ENCODE data around the gene TRIO.
"Not testable (repeated sequence)": the region's sequence is repeated elsewhere in the genome, so short reads cannot be mapped to it uniquely, and the experiment has no call there.

Gene TRIO

DNA sequence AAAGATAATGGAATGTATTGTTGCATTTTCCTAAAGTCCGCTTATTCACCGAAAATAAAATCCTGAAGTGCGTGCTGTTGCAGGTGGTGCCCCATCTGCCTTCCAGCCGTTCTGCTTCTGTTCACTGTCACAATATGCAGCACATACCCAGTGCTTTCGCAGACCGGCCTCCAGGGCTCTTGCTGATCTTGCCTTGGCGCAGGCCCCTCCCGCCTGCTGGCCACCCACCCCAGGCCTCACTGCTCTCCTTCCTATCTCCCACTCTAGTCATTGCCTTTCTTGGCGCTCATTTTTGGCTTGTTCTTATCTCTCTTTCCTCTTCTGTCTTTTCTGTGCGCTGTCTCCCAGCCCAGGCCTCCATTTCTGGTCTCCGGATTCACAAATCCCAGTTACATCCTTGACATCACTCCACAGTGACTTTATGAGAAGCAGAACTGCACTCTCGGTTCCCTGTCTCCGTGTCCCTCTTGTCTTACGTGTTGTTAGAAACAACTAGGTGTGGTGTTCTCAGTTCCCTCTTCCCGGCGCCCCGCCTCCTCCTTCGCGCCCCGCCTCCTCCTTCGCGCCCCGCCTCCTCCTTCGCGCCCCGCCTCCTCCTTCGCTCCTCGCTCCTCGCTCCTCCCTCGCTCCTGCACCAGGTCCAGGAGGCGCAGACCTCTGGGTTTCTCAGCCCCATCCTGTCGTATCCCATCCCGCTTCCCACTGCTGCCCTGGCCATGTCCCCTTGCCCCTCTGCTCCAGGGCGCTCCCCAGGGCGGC is 236.8 kb downstream of the TRIO start:
- DNase-seq (no peak), ATAC-seq (no peak)
- Mint-ChIP-seq H3K27ac (peak overlapping the region in 1 of 2 donors; percentile 86), H3K27me3 (no peaks in the 10 kb centered on the region), H3K4me3 (no peak overlapping the region), H3K4me1 (peaks cover 6% of the 10 kb centered on the region), H3K9me3 (no peaks in the 10 kb centered on the region)

DNA sequence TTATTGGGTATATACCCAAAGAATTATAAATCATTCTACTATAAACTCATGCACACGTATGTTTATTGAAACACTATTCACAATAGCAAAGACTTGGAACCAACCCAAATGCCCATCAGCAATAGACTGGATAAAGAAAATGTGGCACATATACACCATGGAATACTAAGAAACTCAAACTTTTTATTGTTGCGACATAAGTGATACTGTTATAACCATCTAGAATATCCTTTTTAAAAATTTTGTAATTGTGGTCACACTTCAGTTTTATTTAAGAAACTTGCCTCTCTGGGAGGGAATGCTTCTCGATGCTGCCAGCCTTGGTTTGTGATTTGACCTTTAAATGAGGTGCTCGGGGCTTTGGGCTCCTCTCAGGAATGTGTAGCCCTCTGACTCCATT is 237.6 kb downstream of the TRIO start:
- H3K4me3 Mint-ChIP-seq = no peak overlapping the region
- peaks cover 11% of the 10 kb centered on the region for H3K4me1 Mint-ChIP-seq
- H3K27ac Mint-ChIP-seq = no peak overlapping the region

DNA sequence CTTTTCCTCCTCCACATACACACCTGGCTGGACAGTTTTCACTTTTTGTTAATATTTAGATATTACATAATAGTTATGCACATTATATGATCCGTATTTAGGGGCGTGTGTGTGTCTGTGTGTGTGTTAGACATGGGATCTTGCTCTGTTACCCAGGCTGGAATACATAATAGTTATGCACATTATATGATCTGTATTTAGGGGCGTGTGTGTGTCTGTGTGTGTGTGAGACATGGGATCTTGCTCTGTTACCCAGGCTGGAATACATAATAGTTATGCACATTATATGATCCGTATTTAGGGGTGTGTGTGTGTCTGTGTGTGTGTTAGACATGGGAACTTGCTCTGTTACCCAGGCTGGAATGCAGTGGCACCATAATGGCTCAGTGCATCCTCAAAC is 239.5 kb downstream of the TRIO start:
- no peak overlapping the region for H3K27ac Mint-ChIP-seq
- H3K4me3 Mint-ChIP-seq = no peak overlapping the region
- ATAC-seq (no peak), DNase-seq (no peak)
- no peaks in the 10 kb centered on the region for H3K9me3 Mint-ChIP-seq
- no peaks in the 10 kb centered on the region for H3K27me3 Mint-ChIP-seq
- H3K4me1 Mint-ChIP-seq = peaks cover 11% of the 10 kb centered on the region

More for the DNA sequence above, 237.6 kb downstream of the TRIO start:
- no peak for ATAC-seq
- DNase-seq = no peak
- no peaks in the 10 kb centered on the region for H3K9me3 Mint-ChIP-seq
- no peaks in the 10 kb centered on the region for H3K27me3 Mint-ChIP-seq

DNA sequence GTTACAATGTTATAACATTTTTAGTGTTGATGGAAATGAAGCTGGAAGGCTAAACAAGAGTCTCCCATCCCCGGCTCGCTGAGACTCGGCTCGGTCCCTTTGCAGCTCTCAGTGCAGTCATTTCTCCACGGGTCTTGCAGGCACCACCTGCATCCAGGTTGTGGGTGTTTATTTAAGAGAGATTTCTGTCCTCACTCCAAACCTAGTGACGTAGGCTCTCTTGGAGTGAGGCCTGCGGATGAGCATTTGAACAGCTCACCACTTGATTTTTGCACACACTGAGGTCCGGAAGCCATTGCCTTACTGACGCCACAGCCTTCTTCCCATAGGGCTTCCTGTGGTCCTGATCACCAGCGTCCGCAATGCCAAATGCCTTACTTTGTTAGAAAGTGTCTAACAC is 240.8 kb downstream of the TRIO start:
- H3K4me1 Mint-ChIP-seq = peaks cover 11% of the 10 kb centered on the region

DNA sequence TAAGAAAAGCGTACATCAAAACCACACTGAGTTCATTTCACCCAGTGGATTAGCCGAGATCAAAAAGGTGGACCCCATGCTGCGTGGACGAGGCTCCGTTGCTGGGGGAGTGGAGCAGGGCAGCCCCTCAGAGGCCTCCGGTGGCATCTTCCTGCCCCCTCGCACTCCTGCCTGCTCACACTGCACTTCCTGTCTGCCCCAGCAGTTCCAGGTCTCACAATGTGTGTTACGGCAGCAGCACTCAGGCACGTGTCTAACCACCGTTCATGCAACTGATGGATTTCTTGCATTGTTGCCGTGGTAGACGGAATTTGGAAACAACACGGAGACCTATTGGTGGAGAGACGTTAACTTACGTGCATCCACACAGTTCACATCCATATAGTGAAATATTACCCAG is 241.9 kb downstream of the TRIO start:
- Mint-ChIP-seq H3K27ac (peak overlapping the region; percentile 68 to 71), H3K27me3 (no peaks in the 10 kb centered on the region), H3K4me3 (peak overlapping the region in 1 of 2 donors; percentile 41), H3K9me3 (no peaks in the 10 kb centered on the region), H3K4me1 (peaks cover 11% of the 10 kb centered on the region)
- ATAC-seq (peak; percentile 93), DNase-seq (peak; percentile 29 to 56)

More for the DNA sequence above, 240.8 kb downstream of the TRIO start:
- DNase-seq (no peak), ATAC-seq (no peak)
- H3K4me3 Mint-ChIP-seq = no peak overlapping the region
- no peaks in the 10 kb centered on the region for H3K27me3 Mint-ChIP-seq
- H3K9me3 Mint-ChIP-seq = no peaks in the 10 kb centered on the region
- H3K27ac Mint-ChIP-seq = no peak overlapping the region

DNA sequence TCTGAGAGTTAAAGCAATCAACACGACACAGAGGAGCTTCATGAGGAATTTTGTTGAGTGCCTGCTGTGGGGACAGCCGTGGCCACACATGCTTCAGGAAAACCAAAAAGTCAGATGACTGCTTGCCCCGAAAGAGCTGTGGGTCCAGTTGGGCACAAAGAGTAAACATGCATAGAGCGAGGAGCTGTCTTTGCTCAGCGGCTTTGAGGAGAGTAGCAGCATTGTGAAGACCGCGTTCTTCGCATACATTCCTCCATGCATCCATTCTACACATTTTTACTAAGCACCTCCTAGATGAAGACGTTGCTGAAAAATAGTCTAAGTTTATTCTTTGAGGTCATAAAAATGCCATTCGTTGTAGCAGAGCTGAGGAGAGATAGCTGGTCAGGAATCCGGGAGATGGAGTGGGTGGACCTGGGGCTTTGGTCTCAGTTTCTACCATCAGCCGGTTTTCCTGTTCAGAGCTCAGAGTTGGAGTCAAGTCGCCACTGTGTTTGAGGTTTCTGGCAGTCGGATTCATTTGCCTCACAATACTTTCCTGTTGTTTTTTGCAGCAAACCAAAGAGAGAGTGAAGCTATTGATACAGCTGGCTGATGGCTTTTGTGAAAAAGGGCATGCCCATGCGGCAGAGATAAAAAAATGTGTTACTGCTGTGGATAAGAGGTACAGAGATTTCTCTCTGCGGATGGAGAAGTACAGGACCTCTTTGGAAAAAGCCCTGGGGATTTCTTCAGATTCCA is 243.9 kb downstream of the TRIO start:
- Mint-ChIP-seq H3K27ac (no peak overlapping the region), H3K9me3 (no peaks in the 10 kb centered on the region), H3K4me1 (peaks cover 11% of the 10 kb centered on the region), H3K4me3 (no peak overlapping the region), H3K27me3 (no peaks in the 10 kb centered on the region)
- DNase-seq (no peak), ATAC-seq (no peak)

DNA sequence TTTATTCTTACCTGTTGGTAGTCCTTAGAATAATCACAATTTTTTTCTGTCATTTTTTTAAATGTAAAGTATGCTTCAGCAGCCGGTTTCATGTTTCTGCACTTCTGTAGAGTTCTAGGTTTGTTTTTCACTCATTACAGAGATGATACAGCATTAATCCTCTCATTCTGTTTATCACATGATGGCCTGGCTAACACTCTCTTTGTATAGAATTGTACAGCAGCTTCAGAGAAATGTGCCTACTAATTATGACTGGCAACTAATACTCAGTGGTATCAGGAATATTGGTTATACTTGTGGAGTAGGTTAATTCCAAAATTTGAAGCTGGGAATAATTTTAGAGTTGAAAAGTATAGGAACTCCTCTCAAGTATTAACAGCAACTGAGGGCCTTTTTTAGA is 245.6 kb downstream of the TRIO start:
- no peaks in the 10 kb centered on the region for H3K27me3 Mint-ChIP-seq
- peaks cover 11% of the 10 kb centered on the region for H3K4me1 Mint-ChIP-seq
- DNase-seq (no peak), ATAC-seq (no peak)
- H3K9me3 Mint-ChIP-seq = no peaks in the 10 kb centered on the region
- no peak overlapping the region for H3K4me3 Mint-ChIP-seq
- H3K27ac Mint-ChIP-seq = no peak overlapping the region

DNA sequence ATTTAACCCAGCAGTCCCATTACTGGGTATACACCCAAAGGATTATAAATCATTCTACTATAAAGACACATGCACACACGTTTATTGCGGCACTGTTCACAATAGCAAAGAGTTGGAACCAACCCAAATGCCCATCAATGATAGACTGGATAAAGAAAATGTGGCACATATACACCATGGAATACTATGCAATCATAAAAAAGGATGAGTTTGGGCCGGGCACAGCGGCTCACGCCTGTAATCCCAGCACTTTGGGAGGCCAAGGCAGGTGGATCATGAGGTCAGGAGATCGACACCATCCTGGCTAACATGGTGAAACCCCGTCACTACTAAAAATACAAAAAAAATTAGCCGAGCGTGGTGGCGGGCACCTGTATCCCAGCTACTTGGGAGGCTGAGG is 249.4 kb downstream of the TRIO start:
- not testable (repeated sequence) for H3K27ac Mint-ChIP-seq, ATAC-seq, H3K4me1 Mint-ChIP-seq, H3K9me3 Mint-ChIP-seq, H3K27me3 Mint-ChIP-seq, DNase-seq, H3K4me3 Mint-ChIP-seq

DNA sequence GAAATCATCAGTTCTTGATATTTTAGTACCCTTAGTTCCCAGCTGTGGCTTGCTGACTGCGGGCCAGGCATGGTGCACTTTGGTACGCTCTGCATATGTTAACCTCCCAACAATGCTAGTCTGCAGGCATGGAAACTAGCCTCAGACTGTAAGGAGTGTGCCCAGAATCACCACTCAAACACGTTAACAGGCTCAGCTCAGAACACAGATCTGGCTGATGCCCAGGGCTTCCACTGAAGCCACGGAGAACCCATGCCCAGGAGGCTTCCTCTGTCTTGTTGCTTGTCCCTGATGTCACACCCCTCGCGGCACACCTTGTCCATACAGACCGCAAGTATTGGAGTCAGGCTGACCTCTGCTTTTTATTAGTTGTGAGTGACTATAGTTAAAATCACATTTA is 251.2 kb downstream of the TRIO start:
- H3K9me3 Mint-ChIP-seq = no peaks in the 10 kb centered on the region

DNA sequence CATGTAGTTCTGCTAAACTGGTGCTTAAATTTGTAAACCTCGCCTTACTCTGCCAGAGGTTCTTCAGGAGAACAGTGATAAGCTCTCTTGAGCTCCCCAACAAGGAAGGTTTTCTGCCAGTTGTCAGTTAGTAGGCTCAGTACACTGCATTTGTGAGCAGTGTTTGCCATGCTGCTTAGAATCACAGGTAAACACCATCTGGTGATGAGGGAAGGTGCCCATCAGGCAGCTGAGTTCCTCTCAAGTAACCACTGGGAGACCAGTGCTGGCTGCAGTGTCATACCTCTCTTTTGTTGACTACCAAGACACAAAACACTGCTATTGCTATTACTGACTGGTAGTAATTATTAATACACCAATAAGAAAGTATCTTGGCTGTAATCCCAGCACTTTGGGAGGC is 252.3 kb downstream of the TRIO start:
- no peak overlapping the region for H3K4me3 Mint-ChIP-seq
- H3K4me1 Mint-ChIP-seq = peaks cover 27% of the 10 kb centered on the region
- no peaks in the 10 kb centered on the region for H3K27me3 Mint-ChIP-seq
- H3K27ac Mint-ChIP-seq = no peak overlapping the region
- H3K9me3 Mint-ChIP-seq = no peaks in the 10 kb centered on the region
- ATAC-seq = no peak
- DNase-seq = no peak

More for the DNA sequence above, 251.2 kb downstream of the TRIO start:
- H3K4me3 Mint-ChIP-seq = no peak overlapping the region
- H3K4me1 Mint-ChIP-seq = peaks cover 16% of the 10 kb centered on the region
- no peaks in the 10 kb centered on the region for H3K27me3 Mint-ChIP-seq
- ATAC-seq (no peak), DNase-seq (no peak)
- H3K27ac Mint-ChIP-seq = no peak overlapping the region

DNA sequence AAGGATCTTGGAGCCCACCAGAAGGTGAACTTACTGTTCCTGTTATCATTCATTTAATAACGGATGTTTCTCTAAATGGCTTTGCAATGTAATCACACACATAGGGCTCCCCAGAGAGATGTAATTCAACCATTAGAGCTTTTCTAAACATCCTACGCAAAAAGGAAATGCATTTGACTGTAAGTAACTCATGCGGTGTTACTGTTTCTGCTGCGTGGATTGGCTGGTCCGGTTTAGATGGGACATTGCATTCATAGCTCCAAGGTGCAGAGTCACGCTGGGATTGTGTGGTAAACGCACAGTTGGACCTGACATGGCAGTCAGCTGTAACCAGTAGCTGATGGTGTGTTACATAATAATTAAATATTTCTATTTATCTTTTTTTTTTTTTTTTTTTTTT is 252.9 kb downstream of the TRIO start:
- Mint-ChIP-seq H3K27me3 (no peaks in the 10 kb centered on the region), H3K4me3 (no peak overlapping the region), H3K9me3 (no peaks in the 10 kb centered on the region), H3K4me1 (peaks cover 33% of the 10 kb centered on the region), H3K27ac (no peak overlapping the region)
- no peak for DNase-seq
- no peak for ATAC-seq

DNA sequence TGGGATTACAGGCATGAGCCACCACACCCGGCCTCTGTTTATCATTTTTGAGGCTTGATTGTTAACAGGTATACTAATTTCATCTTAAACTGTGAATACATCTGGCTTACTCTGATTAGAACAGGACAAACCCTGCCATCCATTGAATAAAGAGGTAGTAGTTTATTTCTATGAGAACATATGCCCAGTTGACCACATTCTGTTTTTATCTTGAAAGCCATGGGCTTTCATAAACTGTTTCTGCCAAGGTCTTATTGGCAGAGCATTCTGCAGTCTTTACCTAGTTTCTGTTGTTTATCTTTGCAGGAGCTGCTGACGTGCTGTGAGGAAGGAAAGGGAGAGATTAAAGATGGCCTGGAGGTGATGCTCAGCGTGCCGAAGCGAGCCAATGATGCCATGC is 253.6 kb downstream of the TRIO start:
- H3K27me3 Mint-ChIP-seq = no peaks in the 10 kb centered on the region
- no peaks in the 10 kb centered on the region for H3K9me3 Mint-ChIP-seq
- no peak for DNase-seq
- no peak overlapping the region for H3K27ac Mint-ChIP-seq
- H3K4me1 Mint-ChIP-seq = peaks cover 40% of the 10 kb centered on the region
- no peak overlapping the region for H3K4me3 Mint-ChIP-seq
- ATAC-seq = no peak

DNA sequence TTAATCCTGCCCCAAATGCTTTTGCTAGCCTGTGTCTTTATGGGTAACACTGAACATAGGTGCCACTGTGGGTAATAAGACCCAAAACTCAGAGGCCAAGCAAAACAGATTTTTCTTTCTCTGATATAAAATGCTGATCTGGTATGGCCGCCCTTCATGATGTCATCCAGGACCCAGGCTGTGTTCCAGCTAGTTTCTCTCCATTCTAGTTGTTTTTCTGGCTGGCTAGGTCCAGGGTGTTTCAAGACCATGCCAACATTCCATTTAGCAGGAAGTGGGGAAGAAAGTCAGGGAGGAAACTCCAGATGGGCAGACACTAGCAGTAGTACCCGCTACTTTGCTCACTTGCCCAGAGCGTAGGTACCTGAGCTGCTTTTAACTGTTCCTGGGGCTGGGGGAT is 254.6 kb downstream of the TRIO start:
- peaks cover 7 to 8% of the 10 kb centered on the region in 2 donors for H3K9me3 Mint-ChIP-seq
- ATAC-seq (no peak), DNase-seq (no peak)
- H3K4me1 Mint-ChIP-seq = peaks cover 50% of the 10 kb centered on the region
- no peak overlapping the region for H3K4me3 Mint-ChIP-seq
- peak overlapping the region; percentile 13 to 87 for H3K27ac Mint-ChIP-seq
- no peaks in the 10 kb centered on the region for H3K27me3 Mint-ChIP-seq

DNA sequence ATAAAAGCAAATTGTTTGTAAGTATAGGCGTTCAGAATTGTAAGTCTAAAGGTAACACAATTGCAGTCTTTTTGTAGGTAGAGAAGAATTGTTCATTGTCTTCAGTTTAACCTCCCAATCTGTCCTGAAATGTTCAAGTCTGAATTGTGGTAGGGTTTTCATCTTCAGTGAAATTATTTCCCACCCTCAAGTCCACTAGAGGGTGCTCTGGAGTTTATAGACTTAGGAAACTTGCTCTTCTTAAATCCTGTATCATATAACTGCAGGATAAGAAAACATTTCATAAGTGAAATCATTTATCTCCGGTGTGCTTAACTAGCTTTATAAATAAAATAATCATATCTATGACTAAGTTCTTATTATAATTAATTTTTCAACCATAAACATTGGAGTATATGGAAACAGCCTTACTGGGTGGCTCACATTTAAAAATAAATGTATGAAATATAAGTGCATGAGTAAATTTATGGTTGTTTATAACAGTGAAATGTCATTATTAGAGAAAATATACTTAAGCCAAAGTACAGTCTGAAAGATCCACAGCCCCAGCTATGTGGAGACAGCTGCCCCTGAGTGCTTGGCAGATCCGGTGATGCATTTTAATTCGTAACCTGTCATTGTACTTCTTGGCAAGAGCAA is 256.0 kb downstream of the TRIO start:
- Mint-ChIP-seq H3K4me3 (no peak overlapping the region), H3K27ac (no peak overlapping the region), H3K27me3 (no peaks in the 10 kb centered on the region), H3K9me3 (peaks cover 9 to 12% of the 10 kb centered on the region in 2 donors), H3K4me1 (peaks cover 57% of the 10 kb centered on the region)
- peak in 1 of 2 donors; percentile 32 for DNase-seq
- ATAC-seq = no peak

DNA sequence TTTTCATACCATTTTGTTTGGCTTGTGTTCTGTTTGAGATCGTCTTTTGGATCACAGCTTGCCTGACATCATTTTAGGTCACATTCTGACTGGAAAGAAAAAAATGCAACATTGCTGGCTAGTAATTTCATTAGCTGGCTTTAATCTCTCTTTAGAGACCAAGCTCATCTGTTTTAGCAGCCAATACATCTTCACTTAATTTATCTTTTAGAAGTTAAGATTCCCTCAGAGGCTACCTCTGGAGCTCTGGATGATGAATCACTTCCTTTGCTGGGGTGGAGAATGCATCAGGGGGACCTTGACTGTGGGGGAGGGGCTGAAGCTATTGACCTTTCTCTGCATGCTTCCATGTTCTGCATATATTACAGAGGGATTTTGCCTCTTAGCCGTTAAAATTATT is 256.9 kb downstream of the TRIO start:
- Mint-ChIP-seq H3K4me3 (peak overlapping the region in 1 of 2 donors; percentile 46), H3K4me1 (peaks cover 67% of the 10 kb centered on the region)

DNA sequence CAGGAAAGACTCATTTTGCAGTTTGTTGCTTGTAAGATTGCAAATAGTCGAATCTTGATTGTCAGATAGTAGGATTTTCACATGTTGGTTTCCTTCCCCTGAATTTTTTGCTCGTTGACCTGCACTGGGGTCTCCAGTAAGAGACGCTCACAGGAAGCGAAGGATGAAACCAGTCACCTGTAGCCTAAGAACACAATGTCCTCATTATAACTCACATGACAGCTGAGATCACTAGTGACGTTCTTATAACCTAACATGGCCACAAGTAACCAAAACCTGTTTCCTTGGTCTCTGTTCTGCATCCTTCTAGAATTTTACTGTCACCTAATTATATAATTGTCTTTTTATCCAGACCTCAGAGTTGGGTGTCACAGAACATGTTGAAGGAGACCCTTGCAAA is 257.5 kb downstream of the TRIO start:
- no peak for ATAC-seq
- H3K4me3 Mint-ChIP-seq = peak overlapping the region in 1 of 2 donors; percentile 73
- H3K27ac Mint-ChIP-seq = peak overlapping the region in 1 of 2 donors; percentile 66
- no peak for DNase-seq
- H3K27me3 Mint-ChIP-seq = no peaks in the 10 kb centered on the region
- H3K9me3 Mint-ChIP-seq = peaks cover 9 to 12% of the 10 kb centered on the region in 2 donors
- peaks cover 72% of the 10 kb centered on the region for H3K4me1 Mint-ChIP-seq

More for the DNA sequence above, 256.9 kb downstream of the TRIO start:
- Mint-ChIP-seq H3K9me3 (peaks cover 9 to 12% of the 10 kb centered on the region in 2 donors), H3K27me3 (no peaks in the 10 kb centered on the region), H3K27ac (no peak overlapping the region)
- ATAC-seq = no peak
- no peak for DNase-seq

Measured in stimulated activated naive CD8-positive, alpha-beta T cell treated with anti-CD3 and anti-CD28 coated beads, Interleukin-15, amount 100 ng/mL, for 72 hours (primary cell).